ENCODE measurements around the gene GORAB.

- TF ChIP-seq MAX (IDR thresholded peaks at IDR 0.05; ENCODE audit: low read depth) = no peak
- no peak for TF ChIP-seq NFIC (IDR thresholded peaks at IDR 0.05; ENCODE audit: borderline replicate concordance)
- no peak for TF ChIP-seq RFX5 (IDR thresholded peaks at IDR 0.05; ENCODE audit: low read length)
- TF ChIP-seq, protein P1, sequence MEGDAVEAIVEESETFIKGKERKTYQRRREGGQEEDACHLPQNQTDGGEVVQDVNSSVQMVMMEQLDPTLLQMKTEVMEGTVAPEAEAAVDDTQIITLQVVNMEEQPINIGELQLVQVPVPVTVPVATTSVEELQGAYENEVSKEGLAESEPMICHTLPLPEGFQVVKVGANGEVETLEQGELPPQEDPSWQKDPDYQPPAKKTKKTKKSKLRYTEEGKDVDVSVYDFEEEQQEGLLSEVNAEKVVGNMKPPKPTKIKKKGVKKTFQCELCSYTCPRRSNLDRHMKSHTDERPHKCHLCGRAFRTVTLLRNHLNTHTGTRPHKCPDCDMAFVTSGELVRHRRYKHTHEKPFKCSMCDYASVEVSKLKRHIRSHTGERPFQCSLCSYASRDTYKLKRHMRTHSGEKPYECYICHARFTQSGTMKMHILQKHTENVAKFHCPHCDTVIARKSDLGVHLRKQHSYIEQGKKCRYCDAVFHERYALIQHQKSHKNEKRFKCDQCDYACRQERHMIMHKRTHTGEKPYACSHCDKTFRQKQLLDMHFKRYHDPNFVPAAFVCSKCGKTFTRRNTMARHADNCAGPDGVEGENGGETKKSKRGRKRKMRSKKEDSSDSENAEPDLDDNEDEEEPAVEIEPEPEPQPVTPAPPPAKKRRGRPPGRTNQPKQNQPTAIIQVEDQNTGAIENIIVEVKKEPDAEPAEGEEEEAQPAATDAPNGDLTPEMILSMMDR (IDR thresholded peaks at IDR 0.05) = no peak
- TF ChIP-seq USF1 (IDR thresholded peaks at IDR 0.05; ENCODE audit: borderline replicate concordance, low read depth) = no peak
- TF ChIP-seq POLR2AphosphoS5 (IDR thresholded peaks at IDR 0.05; ENCODE audit: low read depth, low read length) = no peak
- no peak for TF ChIP-seq TEAD4 (IDR thresholded peaks at IDR 0.05; ENCODE audit: borderline replicate concordance, insufficient read depth)
- TF ChIP-seq TAF1 (IDR thresholded peaks at IDR 0.05; ENCODE audit: borderline replicate concordance, low read depth, low read length) = no peak
- TF ChIP-seq GATA2 (CRISPR knock-in tag; IDR thresholded peaks at IDR 0.05) = no peak
- no peak for TF ChIP-seq FOXM1 (IDR thresholded peaks at IDR 0.05; ENCODE audit: low read depth)
- no peak for TF ChIP-seq RAD21 (IDR thresholded peaks at IDR 0.05; ENCODE audit: low read length)
- no peak for TF ChIP-seq SIN3A (IDR thresholded peaks at IDR 0.05; ENCODE audit: borderline replicate concordance, low read depth, low read length)
Observed at GRCh38 chr1:170537798-170538503, 6.0 kb downstream of the GORAB start.
